Smooth muscle cell (in vitro differentiated cells): ENCODE measurements around the gene NKX2-3. TPM values are rescaled to one million over a fixed set of nuclear protein-coding genes. Genes with fewer than 3 reads are reported as not detected.
A peak's percentile ranks its signal among the peaks of the same experiment; 100 is the strongest.

ENCODE experiments used
- DNase-seq: peaks from one replicate; lab custom pipeline; 2025; ENCODE audit not compliant: unreplicated experiment; lab: John Stamatoyannopoulos, UW
- H2AFZ ChIP-seq: fragments of 200-600 bp; sonication (generic); 2 replicates; pipeline ENCODE4 v1.6.0; 2016; ENCODE audit warnings: antibody characterized with exemption, low read depth, mild to moderate bottlenecking
- H3F3A ChIP-seq: fragments of 200-600 bp; sonication (generic); 2 replicates; pipeline ENCODE4 v1.6.0; 2017; ENCODE audit warnings: antibody characterized with exemption, low read depth
- H3K27ac ChIP-seq: fragments of 200-600 bp; sonication (generic); 2 replicates; pipeline ENCODE4 v1.5.1; 2016; ENCODE audit warnings: low read depth, mild to moderate bottlenecking
- H3K27me3 ChIP-seq: fragments of 200-600 bp; sonication (generic); 2 replicates; pipeline ENCODE4 v1.6.1; 2016; ENCODE audit warnings: low read depth, mild to moderate bottlenecking
- H3K36me3 ChIP-seq: fragments of 200-600 bp; sonication (generic); 2 replicates; pipeline ENCODE4 v1.5.1; 2016; ENCODE audit warnings: low read depth
- H3K4me1 ChIP-seq: fragments of 200-600 bp; sonication (generic); 2 replicates; pipeline ENCODE4 v1.5.1; 2016; ENCODE audit warnings: low read depth
- H3K4me2 ChIP-seq: fragments of 200-600 bp; sonication (generic); 2 replicates; pipeline ENCODE4 v1.6.0; 2016; ENCODE audit warnings: mild to moderate bottlenecking
- H3K4me3 ChIP-seq: fragments of 200-600 bp; sonication (generic); 2 replicates; pipeline ENCODE4 v1.5.1; 2016; ENCODE audit warnings: mild to moderate bottlenecking
- H3K79me2 ChIP-seq: fragments of 200-600 bp; sonication (generic); 2 replicates; pipeline ENCODE4 v1.6.0; 2016; ENCODE audit warnings: low read depth, mild to moderate bottlenecking
- H3K9ac ChIP-seq: fragments of 200-600 bp; sonication (generic); 2 replicates; pipeline ENCODE4 v1.6.0; 2016; ENCODE audit warnings: low read depth
- H3K9me3 ChIP-seq: fragments of 200-600 bp; sonication (generic); replicated peaks from 2 replicates; pipeline ENCODE4 v1.5.1; 2016; ENCODE audit warnings: low read depth
- H4K20me1 ChIP-seq: fragments of 200-600 bp; sonication (generic); 2 replicates; pipeline ENCODE4 v1.6.0; 2016; ENCODE audit warnings: low read depth
- WGBS: methylation state at CpG from one replicate; pipeline ENCODE4 v1.1.7; 2016; ENCODE audit warnings: low lambda C conversion rate; 5-methylcytosine and 5-hydroxymethylcytosine counted together
- polyA plus RNA-seq: library from polyadenylated mRNA; unstranded; fragments of >200 nt; fragmentation: Nextera tagmentation; extraction: Ambion mirVana; gene quantifications from 2 replicates; pipeline ENCODE4 v1.2.1, GENCODE V29; 2016
- total RNA-seq: library from RNA; depleted of rRNA; stranded (reverse); fragments of >200 nt; gene quantifications from 2 replicates; pipeline ENCODE4 v1.2.3, GENCODE V29; 2014
- TF ChIP-seq, protein P1 (sequence below): fragments of 200-600 bp; sonication (generic); IDR thresholded peaks from 2 replicates; pipeline ENCODE4 v1.5.1; 2017; ENCODE audit warnings: borderline replicate concordance, mild to moderate bottlenecking, antibody characterized with exemption; ENCODE audit not compliant: insufficient read depth, poor library complexity, severe bottlenecking

The NKX2-3 gene
- total and polyA plus RNA-seq, 2 experiments from 2014 or later = not detected

DNA sequence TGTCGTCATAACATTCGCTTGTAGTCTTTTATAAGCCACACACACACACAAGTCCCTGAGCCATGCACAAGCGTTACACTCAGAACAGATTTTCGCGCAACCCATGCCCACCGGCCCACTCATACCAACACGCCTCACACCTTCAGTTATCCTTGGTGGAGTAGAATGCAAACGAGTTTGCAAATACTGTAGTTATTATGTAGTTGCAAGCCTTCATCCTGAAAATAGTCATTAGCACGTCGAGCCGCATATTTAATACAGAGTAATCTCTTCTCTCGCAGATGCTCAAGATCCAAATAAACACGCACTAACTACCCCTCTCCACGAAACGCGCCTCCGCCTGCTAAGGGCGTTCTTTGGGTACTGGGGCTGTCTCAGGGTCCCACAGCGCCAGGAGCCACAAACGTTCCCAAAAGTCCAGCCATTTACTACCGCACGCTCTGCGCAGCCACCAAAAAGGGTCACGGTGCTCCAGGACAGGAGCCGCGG, 1.8 kb downstream of the NKX2-3 start:
- H3K27ac ChIP-seq = no peak overlapping the region
- H3K27me3 ChIP-seq = peaks cover 100% of the 10 kb centered on the region
- TF ChIP-seq, protein P1, sequence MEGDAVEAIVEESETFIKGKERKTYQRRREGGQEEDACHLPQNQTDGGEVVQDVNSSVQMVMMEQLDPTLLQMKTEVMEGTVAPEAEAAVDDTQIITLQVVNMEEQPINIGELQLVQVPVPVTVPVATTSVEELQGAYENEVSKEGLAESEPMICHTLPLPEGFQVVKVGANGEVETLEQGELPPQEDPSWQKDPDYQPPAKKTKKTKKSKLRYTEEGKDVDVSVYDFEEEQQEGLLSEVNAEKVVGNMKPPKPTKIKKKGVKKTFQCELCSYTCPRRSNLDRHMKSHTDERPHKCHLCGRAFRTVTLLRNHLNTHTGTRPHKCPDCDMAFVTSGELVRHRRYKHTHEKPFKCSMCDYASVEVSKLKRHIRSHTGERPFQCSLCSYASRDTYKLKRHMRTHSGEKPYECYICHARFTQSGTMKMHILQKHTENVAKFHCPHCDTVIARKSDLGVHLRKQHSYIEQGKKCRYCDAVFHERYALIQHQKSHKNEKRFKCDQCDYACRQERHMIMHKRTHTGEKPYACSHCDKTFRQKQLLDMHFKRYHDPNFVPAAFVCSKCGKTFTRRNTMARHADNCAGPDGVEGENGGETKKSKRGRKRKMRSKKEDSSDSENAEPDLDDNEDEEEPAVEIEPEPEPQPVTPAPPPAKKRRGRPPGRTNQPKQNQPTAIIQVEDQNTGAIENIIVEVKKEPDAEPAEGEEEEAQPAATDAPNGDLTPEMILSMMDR = no peak
- no peak for DNase-seq
- no peak overlapping the region for H3K9ac ChIP-seq
- peaks cover 27% of the 10 kb centered on the region for H3K4me1 ChIP-seq
- no peaks in the 10 kb centered on the region for H3F3A ChIP-seq
- H3K79me2 ChIP-seq = no peaks in the 10 kb centered on the region
- no peak overlapping the region for H2AFZ ChIP-seq
- no peaks in the 10 kb centered on the region for H3K36me3 ChIP-seq
- H4K20me1 ChIP-seq = no peaks in the 10 kb centered on the region
- peak overlapping the region; percentile 31 for H3K4me3 ChIP-seq
- peak overlapping the region; percentile 85 for H3K4me2 ChIP-seq
- WGBS = 17% methylated on average over 26 of the region's 26 CpGs
- no peaks in the 10 kb centered on the region for H3K9me3 ChIP-seq

DNA sequence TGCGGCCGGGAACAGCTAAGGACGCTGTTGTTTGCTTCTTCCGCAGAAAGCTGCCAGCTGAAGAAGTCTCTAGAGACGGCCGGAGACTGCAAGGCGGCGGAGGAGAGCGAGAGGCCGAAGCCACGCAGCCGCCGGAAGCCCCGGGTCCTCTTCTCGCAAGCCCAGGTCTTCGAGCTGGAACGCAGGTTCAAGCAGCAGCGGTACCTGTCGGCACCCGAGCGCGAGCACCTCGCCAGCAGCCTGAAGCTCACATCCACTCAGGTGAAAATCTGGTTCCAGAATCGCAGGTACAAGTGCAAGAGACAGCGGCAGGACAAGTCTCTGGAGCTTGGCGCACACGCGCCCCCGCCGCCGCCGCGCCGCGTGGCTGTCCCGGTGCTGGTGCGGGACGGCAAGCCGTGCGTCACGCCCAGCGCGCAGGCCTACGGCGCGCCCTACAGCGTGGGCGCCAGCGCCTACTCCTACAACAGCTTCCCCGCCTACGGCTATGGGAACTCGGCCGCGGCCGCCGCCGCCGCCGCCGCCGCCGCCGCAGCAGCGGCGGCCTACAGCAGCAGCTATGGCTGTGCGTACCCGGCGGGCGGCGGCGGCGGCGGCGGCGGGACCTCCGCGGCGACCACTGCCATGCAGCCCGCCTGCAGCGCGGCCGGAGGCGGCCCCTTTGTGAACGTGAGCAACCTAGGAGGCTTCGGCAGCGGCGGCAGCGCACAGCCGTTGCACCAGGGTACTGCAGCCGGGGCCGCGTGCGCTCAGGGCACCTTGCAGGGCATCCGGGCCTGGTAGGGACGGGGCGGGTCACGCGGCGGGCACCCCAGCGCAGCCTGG, 2.4 kb downstream of the NKX2-3 start:
- WGBS = 5% methylated on average over 64 of the region's 100 CpGs
- Histone ChIP-seq H3K4me1 (peaks cover 27% of the 10 kb centered on the region), H2AFZ (no peak overlapping the region), H3K4me2 (peak overlapping the region; percentile 85), H3K9ac (no peak overlapping the region), H3K27ac (no peak overlapping the region), H3K36me3 (no peaks in the 10 kb centered on the region), H3F3A (no peaks in the 10 kb centered on the region), H4K20me1 (no peaks in the 10 kb centered on the region), H3K79me2 (no peaks in the 10 kb centered on the region), H3K9me3 (no peaks in the 10 kb centered on the region), H3K27me3 (peaks cover 100% of the 10 kb centered on the region), H3K4me3 (peak overlapping the region; percentile 31)
- TF ChIP-seq, protein P1 = no peak
- no peak for DNase-seq

DNA sequence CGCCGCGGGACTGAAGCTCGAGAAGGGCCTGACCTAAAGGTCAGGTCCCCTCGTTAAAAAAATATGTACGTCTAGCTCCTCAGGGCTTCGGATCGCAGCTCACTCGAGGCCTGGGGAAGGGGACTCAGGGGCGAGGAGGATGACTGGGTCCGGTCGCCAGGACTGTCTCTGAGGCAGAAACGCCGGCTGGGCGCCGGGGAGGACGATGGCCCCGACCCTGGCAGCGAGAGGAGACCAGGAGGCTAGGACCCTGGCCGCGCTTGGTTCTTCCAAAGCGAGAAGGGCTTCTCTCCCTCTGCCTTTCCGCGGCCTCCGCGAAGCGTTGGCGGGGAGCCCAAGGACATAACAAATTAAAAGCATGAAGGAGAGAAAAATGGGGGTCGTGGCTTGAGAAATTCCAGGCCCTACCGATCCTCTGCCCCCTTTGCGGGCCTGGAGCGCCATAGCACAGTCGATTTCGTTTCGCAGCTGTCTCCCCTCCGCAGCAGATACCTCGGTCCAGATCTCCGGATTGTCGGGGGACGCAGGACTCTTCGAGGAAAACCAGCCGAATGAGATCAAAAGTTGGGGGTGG, 3.1 kb downstream of the NKX2-3 start:
- 4% methylated on average over 39 of the region's 42 CpGs for WGBS

More for the DNA sequence above, 3.1 kb downstream of the NKX2-3 start:
- Histone ChIP-seq H3K4me2 (peak overlapping the region; percentile 85), H3K36me3 (no peaks in the 10 kb centered on the region), H3K27me3 (peaks cover 100% of the 10 kb centered on the region), H3K9me3 (no peaks in the 10 kb centered on the region), H2AFZ (no peak overlapping the region), H3K4me1 (peaks cover 31% of the 10 kb centered on the region), H4K20me1 (no peaks in the 10 kb centered on the region), H3K9ac (no peak overlapping the region), H3K79me2 (no peaks in the 10 kb centered on the region), H3K27ac (no peak overlapping the region), H3K4me3 (no peak overlapping the region), H3F3A (no peaks in the 10 kb centered on the region)
- TF ChIP-seq, protein P1 = no peak
- no peak for DNase-seq
